Mesendoderm (in vitro differentiated cells): ENCODE results near the gene DGCR6L.
"Not testable (repeated sequence)": the region's sequence is repeated elsewhere in the genome, so short reads cannot be mapped to it uniquely, and the experiment has no call there.

Experiments
- DNase-seq: peaks from one replicate; pipeline ENCODE4 v3.0.0; 2013
- H2AK5ac ChIP-seq: 2 replicates; pipeline ENCODE4 v1.6.1; 2013; ENCODE audit warnings: low read length, inconsistent platforms
- H2BK120ac ChIP-seq: 2 replicates; pipeline ENCODE4 v1.6.1; 2013; ENCODE audit warnings: low read depth, mild to moderate bottlenecking, low read length, moderate library complexity, mixed read lengths
- H2BK15ac ChIP-seq: replicated peaks from 2 replicates; pipeline ENCODE4 v1.6.1; 2013; ENCODE audit warnings: low read depth, mild to moderate bottlenecking, moderate library complexity
- H2BK5ac ChIP-seq: 2 replicates; pipeline ENCODE4 v1.6.1; 2013; ENCODE audit warnings: low read length, inconsistent platforms
- H3K18ac ChIP-seq: 2 replicates; pipeline ENCODE4 v1.6.1; 2013; ENCODE audit warnings: mild to moderate bottlenecking, low read length, mixed read lengths
- H3K23ac ChIP-seq: one replicate; pipeline ENCODE4 v1.6.1; 2013; ENCODE audit warnings: low read length
- H3K27ac ChIP-seq: 2 replicates; pipeline ENCODE4 v1.5.1; 2013; ENCODE audit warnings: low read depth, mild to moderate bottlenecking, inconsistent platforms, low read length, moderate library complexity
- H3K27me3 ChIP-seq: 2 replicates; pipeline ENCODE4 v1.6.1; 2013; ENCODE audit warnings: low read length, control low read depth, mild to moderate bottlenecking, inconsistent platforms; ENCODE audit not compliant: insufficient read depth, poor library complexity
- H3K36me3 ChIP-seq: 2 replicates; pipeline ENCODE4 v1.6.1; 2013; ENCODE audit warnings: low read length, inconsistent platforms; ENCODE audit not compliant: control insufficient read depth, insufficient read depth
- H3K4ac ChIP-seq: one replicate; pipeline ENCODE4 v1.6.1; 2013; ENCODE audit warnings: low read depth, mild to moderate bottlenecking, low read length, moderate library complexity
- H3K4me1 ChIP-seq: 2 replicates; pipeline ENCODE4 v1.6.1; 2013; ENCODE audit warnings: low read depth, low read length, inconsistent platforms; ENCODE audit not compliant: control insufficient read depth
- H3K4me2 ChIP-seq: 2 replicates; pipeline ENCODE4 v1.6.1; 2013; ENCODE audit warnings: low read length
- H3K4me3 ChIP-seq: 2 replicates; pipeline ENCODE4 v1.5.1; 2013; ENCODE audit warnings: mild to moderate bottlenecking, low read length
- H3K56ac ChIP-seq: one replicate; pipeline ENCODE4 v1.6.1; 2013; ENCODE audit warnings: low read length
- H3K79me1 ChIP-seq: 2 replicates; pipeline ENCODE4 v1.6.1; 2013; ENCODE audit warnings: low read length, inconsistent platforms
- H3K79me2 ChIP-seq: 2 replicates; pipeline ENCODE4 v1.6.1; 2013; ENCODE audit warnings: mild to moderate bottlenecking, low read length; ENCODE audit not compliant: control insufficient read depth, insufficient read depth
- H3K9ac ChIP-seq: 2 replicates; pipeline ENCODE4 v1.6.1; 2013; ENCODE audit warnings: low read length, inconsistent platforms
- H4K5ac ChIP-seq: one replicate; pipeline ENCODE4 v1.6.1; 2013; ENCODE audit warnings: low read length
- H4K8ac ChIP-seq: one replicate; pipeline ENCODE4 v1.6.1; 2013; ENCODE audit warnings: low read depth, mild to moderate bottlenecking, control low read depth, low read length, moderate library complexity
- WGBS: extraction: QIAGEN DNeasy Blood & Tissue Kit; methylation state at CpG from one replicate; pipeline ENCODE4 v1.1.7; 2013; ENCODE audit warnings: low lambda C conversion rate, missing lambda C conversion rate; ENCODE audit not compliant: insufficient coverage; ENCODE audit errors: extremely low coverage; 5-methylcytosine and 5-hydroxymethylcytosine counted together

Gene DGCR6L

GRCh38 chr22:20338291-20338690 lies 18.4 kb upstream of the DGCR6L start:
- not testable (repeated sequence) for H2BK120ac ChIP-seq, H3K4me2 ChIP-seq, H3K27ac ChIP-seq, H3K36me3 ChIP-seq, H2BK5ac ChIP-seq, H3K4ac ChIP-seq, H3K27me3 ChIP-seq, H3K79me1 ChIP-seq, H3K18ac ChIP-seq, H2BK15ac ChIP-seq, H3K56ac ChIP-seq, H2AK5ac ChIP-seq, H3K23ac ChIP-seq, H3K79me2 ChIP-seq, H3K9ac ChIP-seq, H3K4me3 ChIP-seq, H4K5ac ChIP-seq, H4K8ac ChIP-seq, H3K4me1 ChIP-seq
- no CpG with 5 or more reads among the region's 2 CpGs for WGBS
- DNase-seq = peak; percentile 61

GRCh38 chr22:20337807-20338206 lies 17.9 kb upstream of the DGCR6L start:
- not testable (repeated sequence) for H3K36me3 ChIP-seq, H3K4ac ChIP-seq, H3K56ac ChIP-seq, H2BK120ac ChIP-seq, H3K27ac ChIP-seq, H3K23ac ChIP-seq, H2BK15ac ChIP-seq, H4K5ac ChIP-seq, H3K27me3 ChIP-seq, H3K79me2 ChIP-seq, H3K4me1 ChIP-seq, H3K9ac ChIP-seq, H3K4me2 ChIP-seq, H3K79me1 ChIP-seq, H2BK5ac ChIP-seq, H3K4me3 ChIP-seq, H4K8ac ChIP-seq, H3K18ac ChIP-seq, H2AK5ac ChIP-seq
- no CpG with 5 or more reads among the region's 3 CpGs for WGBS
- peak; percentile 62 for DNase-seq

- not testable (repeated sequence) for H3K18ac ChIP-seq, H3K36me3 ChIP-seq, H3K4me3 ChIP-seq
These were observed 16.7 kb upstream of the DGCR6L start for GRCh38 chr22:20336561-20336960.

GRCh38 chr22:20328569-20328930 lies 8.7 kb upstream of the DGCR6L start:
- H4K5ac ChIP-seq, H3K4me2 ChIP-seq, H3K9ac ChIP-seq, H3K56ac ChIP-seq, H3K23ac ChIP-seq, H3K79me1 ChIP-seq, H4K8ac ChIP-seq, H3K4ac ChIP-seq, H3K79me2 ChIP-seq, H3K4me3 ChIP-seq, H2BK120ac ChIP-seq, H3K27me3 ChIP-seq, H3K4me1 ChIP-seq, H2BK15ac ChIP-seq, H2AK5ac ChIP-seq, H2BK5ac ChIP-seq, H3K36me3 ChIP-seq, H3K18ac ChIP-seq, H3K27ac ChIP-seq: not testable (repeated sequence)
- DNase-seq = peak; percentile 55
- no CpG with 5 or more reads among the region's 5 CpGs for WGBS

More at GRCh38 chr22:20336561-20336960, 16.7 kb upstream of the DGCR6L start:
- not testable (repeated sequence) for H3K4me2 ChIP-seq, H4K8ac ChIP-seq, H3K79me1 ChIP-seq, H3K27ac ChIP-seq, H3K27me3 ChIP-seq, H3K23ac ChIP-seq, DNase-seq, H2BK120ac ChIP-seq, H2BK5ac ChIP-seq, H3K9ac ChIP-seq, H3K4ac ChIP-seq, H3K79me2 ChIP-seq, H2BK15ac ChIP-seq, H2AK5ac ChIP-seq, H3K56ac ChIP-seq, H3K4me1 ChIP-seq, H4K5ac ChIP-seq
- no CpG with 5 or more reads among the region's 1 CpG for WGBS

- H3K4me1 ChIP-seq, H3K23ac ChIP-seq, H3K18ac ChIP-seq, DNase-seq, H3K4ac ChIP-seq, H3K9ac ChIP-seq, H3K79me2 ChIP-seq, H3K27me3 ChIP-seq, H3K79me1 ChIP-seq, H4K8ac ChIP-seq, H4K5ac ChIP-seq, H3K4me2 ChIP-seq, H3K56ac ChIP-seq, H2BK120ac ChIP-seq, H3K36me3 ChIP-seq, H2BK5ac ChIP-seq, H3K4me3 ChIP-seq, H2AK5ac ChIP-seq, H2BK15ac ChIP-seq, H3K27ac ChIP-seq: not testable (repeated sequence)
- WGBS = no CpG with 5 or more reads among the region's 1 CpG
These were observed 6.1 kb upstream of the DGCR6L start for GRCh38 chr22:20325996-20326395.

GRCh38 chr22:20324139-20324516 lies 4.3 kb upstream of the DGCR6L start:
- no peak overlapping the region for H4K8ac ChIP-seq
- no peaks in the 10 kb centered on the region for H3K4me1 ChIP-seq
- H3K4me3 ChIP-seq = no peak overlapping the region
- no peak overlapping the region for H2BK120ac ChIP-seq
- no peak overlapping the region for H2BK15ac ChIP-seq
- no peaks in the 10 kb centered on the region for H3K27me3 ChIP-seq
- H3K27ac ChIP-seq = no peak overlapping the region
- no peak for DNase-seq
- H3K9ac ChIP-seq = no peak overlapping the region
- H3K79me2 ChIP-seq = no peaks in the 10 kb centered on the region
- H2AK5ac ChIP-seq = no peak overlapping the region
- no CpG with 5 or more reads among the region's 5 CpGs for WGBS
- H3K4me2 ChIP-seq = no peak overlapping the region
- H3K4ac ChIP-seq = no peak overlapping the region
- no peak overlapping the region for H3K18ac ChIP-seq
- no peak overlapping the region for H4K5ac ChIP-seq
- no peaks in the 10 kb centered on the region for H3K79me1 ChIP-seq
- no peak overlapping the region for H3K56ac ChIP-seq
- no peak overlapping the region for H2BK5ac ChIP-seq
- no peak overlapping the region for H3K23ac ChIP-seq
- no peaks in the 10 kb centered on the region for H3K36me3 ChIP-seq
